Fibroblast of skin of right biceps (primary cell): Measurements from ENCODE around the gene TTC39A.

Source experiments
- DNase-seq: peaks from one replicate; pipeline ENCODE4 v3.0.0-alpha.2; 2013

The TTC39A gene

GRCh38 chr1:51313961-51314777 is 16.2 kb downstream of the TTC39A start:
- DNase-seq: peak; percentile 75

- DNase-seq: peak; percentile 20
Measured at GRCh38 chr1:51313268-51313852, 17.0 kb downstream of the TTC39A start.

GRCh38 chr1:51312718-51313117 is 17.6 kb downstream of the TTC39A start:
- no peak for DNase-seq

GRCh38 chr1:51311826-51312225 is 18.5 kb downstream of the TTC39A start:
- no peak for DNase-seq

GRCh38 chr1:51310871-51311613 is 19.3 kb downstream of the TTC39A start:
- DNase-seq: peak; percentile 61

- no peak for DNase-seq
Measured at GRCh38 chr1:51309291-51309690, 21.1 kb downstream of the TTC39A start.

- DNase-seq: no peak
Measured at GRCh38 chr1:51308636-51309035, 21.7 kb downstream of the TTC39A start.

GRCh38 chr1:51306950-51307349 is 23.4 kb downstream of the TTC39A start:
- no peak for DNase-seq

- no peak for DNase-seq
Measured at GRCh38 chr1:51305371-51305823, 25.0 kb downstream of the TTC39A start.

GRCh38 chr1:51304360-51304759 is 26.0 kb downstream of the TTC39A start:
- no peak for DNase-seq

- peak; percentile 31 for DNase-seq
Measured at GRCh38 chr1:51303751-51304251, 26.6 kb downstream of the TTC39A start.

GRCh38 chr1:51303315-51303714 is 27.0 kb downstream of the TTC39A start:
- DNase-seq: no peak

- no peak for DNase-seq
Measured at GRCh38 chr1:51302746-51303145, 27.6 kb downstream of the TTC39A start.

GRCh38 chr1:51302270-51302669 is 28.1 kb downstream of the TTC39A start:
- DNase-seq: no peak

GRCh38 chr1:51301844-51302162 is 28.6 kb downstream of the TTC39A start:
- DNase-seq: no peak

- DNase-seq: peak; percentile 24
Measured at GRCh38 chr1:51301152-51301843, 29.1 kb downstream of the TTC39A start.

- no peak for DNase-seq
Measured at GRCh38 chr1:51299981-51300670, 30.2 kb downstream of the TTC39A start.

- DNase-seq: no peak
Measured at GRCh38 chr1:51299185-51299885, 31.0 kb downstream of the TTC39A start.

- DNase-seq: no peak
Measured at GRCh38 chr1:51298322-51298705, 32.0 kb downstream of the TTC39A start.

- DNase-seq: no peak
Measured at GRCh38 chr1:51297401-51298321, 32.7 kb downstream of the TTC39A start.
